ENCODE measurements around the gene PRAC1.

Gene PRAC1

DNA sequence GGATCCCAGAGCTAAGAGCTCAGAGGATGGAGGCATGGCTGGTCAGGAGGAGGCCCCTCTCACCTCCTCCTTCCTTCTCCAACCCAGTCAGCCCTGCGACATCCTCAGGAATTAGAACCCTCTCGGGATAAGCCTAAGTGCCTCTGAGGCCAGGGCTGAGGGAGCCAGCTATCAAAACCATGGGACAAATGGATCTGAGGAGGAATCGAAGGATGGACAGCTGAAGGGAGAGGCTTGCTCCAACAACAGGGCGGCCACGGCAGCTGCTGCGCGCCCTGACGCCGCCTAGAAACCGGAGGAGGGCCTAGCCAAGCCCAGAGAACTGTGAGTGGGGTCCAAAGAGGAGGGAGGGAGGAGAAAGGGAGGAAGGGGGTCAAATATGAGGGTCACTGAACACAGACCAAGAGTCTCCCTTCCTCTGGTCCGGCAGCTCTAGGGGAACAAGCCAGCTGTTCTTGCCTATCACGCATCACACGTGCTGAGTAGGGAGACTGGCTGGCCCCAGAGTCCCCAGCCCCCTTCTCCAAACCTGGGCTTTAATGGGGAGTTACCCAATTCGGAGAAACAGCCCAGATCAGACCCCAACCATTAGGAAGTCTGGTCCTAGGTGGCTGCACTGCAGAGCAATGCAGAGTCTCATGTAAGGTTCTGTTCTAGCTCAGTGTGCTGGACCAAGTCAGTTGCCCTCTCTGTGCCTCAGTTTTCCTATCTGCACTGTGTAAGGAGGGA lies 12.2 kb upstream of the PRAC1 start:
- no peak for TF ChIP-seq FOXP2 (optimal IDR thresholded peaks at IDR 0.05; ENCODE audit: borderline replicate concordance, extremely low read depth, extremely low read length, insufficient read depth)
- no peak for TF ChIP-seq TAF1 (IDR thresholded peaks at IDR 0.05; ENCODE audit: borderline replicate concordance, insufficient read depth, low read length)
- no peak for TF ChIP-seq SIN3A (IDR thresholded peaks at IDR 0.05; ENCODE audit: borderline replicate concordance, insufficient read depth, low read length)
- no peak for TF ChIP-seq POLR2AphosphoS5 (IDR thresholded peaks at IDR 0.05; ENCODE audit: low read depth, low read length)
- TF ChIP-seq, protein P1, sequence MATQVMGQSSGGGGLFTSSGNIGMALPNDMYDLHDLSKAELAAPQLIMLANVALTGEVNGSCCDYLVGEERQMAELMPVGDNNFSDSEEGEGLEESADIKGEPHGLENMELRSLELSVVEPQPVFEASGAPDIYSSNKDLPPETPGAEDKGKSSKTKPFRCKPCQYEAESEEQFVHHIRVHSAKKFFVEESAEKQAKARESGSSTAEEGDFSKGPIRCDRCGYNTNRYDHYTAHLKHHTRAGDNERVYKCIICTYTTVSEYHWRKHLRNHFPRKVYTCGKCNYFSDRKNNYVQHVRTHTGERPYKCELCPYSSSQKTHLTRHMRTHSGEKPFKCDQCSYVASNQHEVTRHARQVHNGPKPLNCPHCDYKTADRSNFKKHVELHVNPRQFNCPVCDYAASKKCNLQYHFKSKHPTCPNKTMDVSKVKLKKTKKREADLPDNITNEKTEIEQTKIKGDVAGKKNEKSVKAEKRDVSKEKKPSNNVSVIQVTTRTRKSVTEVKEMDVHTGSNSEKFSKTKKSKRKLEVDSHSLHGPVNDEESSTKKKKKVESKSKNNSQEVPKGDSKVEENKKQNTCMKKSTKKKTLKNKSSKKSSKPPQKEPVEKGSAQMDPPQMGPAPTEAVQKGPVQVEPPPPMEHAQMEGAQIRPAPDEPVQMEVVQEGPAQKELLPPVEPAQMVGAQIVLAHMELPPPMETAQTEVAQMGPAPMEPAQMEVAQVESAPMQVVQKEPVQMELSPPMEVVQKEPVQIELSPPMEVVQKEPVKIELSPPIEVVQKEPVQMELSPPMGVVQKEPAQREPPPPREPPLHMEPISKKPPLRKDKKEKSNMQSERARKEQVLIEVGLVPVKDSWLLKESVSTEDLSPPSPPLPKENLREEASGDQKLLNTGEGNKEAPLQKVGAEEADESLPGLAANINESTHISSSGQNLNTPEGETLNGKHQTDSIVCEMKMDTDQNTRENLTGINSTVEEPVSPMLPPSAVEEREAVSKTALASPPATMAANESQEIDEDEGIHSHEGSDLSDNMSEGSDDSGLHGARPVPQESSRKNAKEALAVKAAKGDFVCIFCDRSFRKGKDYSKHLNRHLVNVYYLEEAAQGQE (IDR thresholded peaks at IDR 0.05; ENCODE audit: insufficient read depth in 1 of 2, low read depth in 2 of 2, low read length in 2 of 2), result no peak

DNA sequence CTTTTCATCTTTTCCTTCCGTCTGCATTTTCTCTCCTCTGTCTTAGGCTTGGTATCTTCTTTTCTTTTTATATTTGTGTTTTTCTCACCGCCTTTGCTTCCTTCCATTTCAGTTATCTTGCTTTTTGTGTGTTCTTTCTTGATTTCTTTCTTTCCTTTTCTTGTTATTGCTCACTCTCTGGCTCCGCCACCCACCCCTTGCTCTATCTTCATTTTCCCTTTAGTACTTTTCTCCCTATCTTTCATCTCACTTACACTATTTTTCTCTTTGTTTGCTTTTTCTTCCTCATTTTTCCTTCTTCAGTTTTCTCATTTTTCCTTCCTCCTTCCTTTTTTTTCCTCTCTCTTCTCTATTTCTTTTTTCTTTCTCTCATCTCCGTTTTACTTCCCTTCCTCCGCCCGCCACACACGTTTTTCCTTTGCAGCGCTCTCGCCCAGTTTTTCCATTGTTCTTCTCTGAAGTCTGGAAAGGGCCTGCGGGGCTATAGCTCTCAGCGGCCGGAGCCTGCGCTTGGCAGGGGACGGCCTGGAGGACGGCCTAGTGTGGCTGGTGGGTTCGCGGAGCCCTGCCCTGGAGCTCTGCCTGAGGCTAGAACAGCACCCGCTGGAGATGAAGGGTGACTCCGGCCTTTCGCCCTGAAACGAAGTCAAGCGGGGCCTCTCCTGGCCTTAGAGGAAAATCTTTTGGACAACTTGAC lies 11.5 kb upstream of the PRAC1 start:
- TF ChIP-seq SIN3A (IDR thresholded peaks at IDR 0.05; ENCODE audit: borderline replicate concordance, insufficient read depth, low read length) (no peak), TAF1 (IDR thresholded peaks at IDR 0.05; ENCODE audit: borderline replicate concordance, insufficient read depth, low read length) (no peak), FOXP2 (optimal IDR thresholded peaks at IDR 0.05; ENCODE audit: borderline replicate concordance, extremely low read depth, extremely low read length, insufficient read depth) (no peak), POLR2AphosphoS5 (IDR thresholded peaks at IDR 0.05; ENCODE audit: low read depth, low read length) (no peak)
- TF ChIP-seq, protein P1 (IDR thresholded peaks at IDR 0.05; ENCODE audit: insufficient read depth in 1 of 2, low read depth in 2 of 2, low read length in 2 of 2), result no peak

DNA sequence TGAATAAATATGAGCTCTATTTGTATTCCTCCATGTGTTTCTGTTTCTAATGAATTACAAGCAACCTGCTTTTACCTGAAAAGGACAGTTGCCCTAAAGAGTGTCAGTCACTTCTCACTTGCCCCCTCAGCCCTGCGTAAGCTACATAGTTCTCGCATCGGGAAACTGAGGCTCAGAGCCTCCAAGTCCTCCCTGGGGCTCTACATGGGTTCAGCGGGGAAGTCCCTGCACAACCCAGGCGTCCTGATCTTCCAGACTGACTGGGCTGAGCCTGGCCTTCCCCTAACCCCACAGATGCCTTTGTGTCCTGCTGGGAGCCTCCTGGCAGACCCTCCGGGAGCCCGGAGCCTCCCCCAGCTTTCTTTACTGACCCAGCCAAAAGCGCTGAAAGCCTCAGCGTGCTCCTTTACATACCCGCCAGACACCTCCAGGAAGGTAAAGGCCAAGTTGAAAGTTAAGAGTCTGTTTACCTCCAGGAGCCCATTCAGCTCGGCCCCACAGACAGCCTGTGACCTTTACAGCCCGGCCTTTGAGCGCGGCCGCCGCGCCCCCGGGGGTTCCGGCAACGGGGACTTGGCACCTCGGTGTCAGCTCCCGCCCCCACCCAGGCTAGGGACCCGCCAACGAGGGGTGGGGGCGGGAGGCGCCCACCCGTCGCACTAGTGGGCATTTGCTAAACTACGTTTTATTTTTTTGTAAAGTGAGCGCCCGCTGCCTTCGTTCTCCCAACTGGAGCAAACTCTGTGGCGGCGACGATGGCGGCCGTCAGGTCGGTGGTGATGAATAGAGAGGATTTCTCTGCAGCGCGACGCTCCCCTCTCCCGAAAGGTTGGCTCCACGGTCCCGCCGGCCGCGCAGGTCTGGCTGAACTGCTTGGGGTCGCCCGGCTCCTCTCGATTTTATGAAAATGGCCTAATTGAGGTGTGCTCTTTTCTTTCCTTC lies 10.6 kb upstream of the PRAC1 start:
- TF ChIP-seq FOXP2 (optimal IDR thresholded peaks at IDR 0.05; ENCODE audit: borderline replicate concordance, extremely low read depth, extremely low read length, insufficient read depth) (no peak), POLR2AphosphoS5 (IDR thresholded peaks at IDR 0.05; ENCODE audit: low read depth, low read length) (no peak), SIN3A (IDR thresholded peaks at IDR 0.05; ENCODE audit: borderline replicate concordance, insufficient read depth, low read length) (no peak), TAF1 (IDR thresholded peaks at IDR 0.05; ENCODE audit: borderline replicate concordance, insufficient read depth, low read length) (no peak)
- TF ChIP-seq, protein P1 (IDR thresholded peaks at IDR 0.05; ENCODE audit: insufficient read depth in 1 of 2, low read depth in 2 of 2, low read length in 2 of 2), result no peak

DNA sequence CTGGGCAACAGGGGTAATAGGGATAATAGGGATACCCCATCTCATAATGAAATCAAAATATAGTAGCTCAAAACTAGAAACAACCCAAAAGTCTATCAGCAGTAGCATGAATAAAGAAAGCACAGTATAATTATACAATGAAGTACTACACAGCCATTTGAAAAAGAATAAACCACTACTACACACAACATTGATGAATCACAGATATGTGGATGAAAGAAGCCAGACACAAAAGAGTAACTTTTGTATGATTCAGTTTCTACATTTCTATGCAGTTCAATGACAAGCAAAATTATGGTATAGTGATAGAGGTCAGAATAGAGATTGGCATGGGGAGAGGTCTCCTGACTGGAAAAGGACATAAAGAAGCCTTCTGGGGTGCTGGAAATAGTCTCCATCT lies 9.0 kb upstream of the PRAC1 start:
- TF ChIP-seq POLR2AphosphoS5 (IDR thresholded peaks at IDR 0.05; ENCODE audit: low read depth, low read length), result no peak
- no peak for TF ChIP-seq SIN3A (IDR thresholded peaks at IDR 0.05; ENCODE audit: borderline replicate concordance, insufficient read depth, low read length)
- TF ChIP-seq TAF1 (IDR thresholded peaks at IDR 0.05; ENCODE audit: borderline replicate concordance, insufficient read depth, low read length), result no peak
- no peak for TF ChIP-seq FOXP2 (optimal IDR thresholded peaks at IDR 0.05; ENCODE audit: borderline replicate concordance, extremely low read depth, extremely low read length, insufficient read depth)
- TF ChIP-seq, protein P1 (IDR thresholded peaks at IDR 0.05; ENCODE audit: insufficient read depth in 1 of 2, low read depth in 2 of 2, low read length in 2 of 2), result no peak
